T-helper 2 cell treated with Interferon-gamma antibody and Interleukin-4, amounts not matched to agents 100 ng/mL and 5 ng/mL, for 36 hours (primary cell): ENCODE results near the gene CIDEB. TPM values are rescaled to one million over a fixed set of nuclear protein-coding genes. Genes with fewer than 3 reads are reported as not detected.
"Not testable (repeated sequence)": the region's sequence is repeated elsewhere in the genome, so short reads cannot be mapped to it uniquely, and the experiment has no call there.

Source experiments
- intact Hi-C: fragments of 100-400 bp; cut with micrococcal nuclease; formaldehyde crosslinking; loops from one replicate; pipeline ENCODE4 v1.15.1; 2023
- total RNA-seq: library from RNA; stranded (reverse); gene quantifications from 2 replicates; pipeline ENCODE4 v1.2.3, GENCODE V29; 2022

The CIDEB gene
- total RNA-seq, 1 donor from 2014 or later, result 29.5 TPM

- intact Hi-C loops, result loop anchor here (5.0 to 10.0 kb wide), 4 partner anchors 33 to 343 kb away; partner anchors contain the start of genes DHRS1, NFATC4 and NOP9
These were observed 26.9 kb upstream of the CIDEB start, which contains the start of gene ADCY4 for GRCh38 chr14:24334431-24335291. Gene ADCY4, minus strand, starts transcription at chr14:24335071. Its CDS starts 419 bp downstream, at chr14:24334652.

- intact Hi-C loops, result loop anchor here (1.0 to 10.0 kb wide), 8 partner anchors 22 to 345 kb away; partner anchors contain the start of genes DHRS1, LTB4R, LTB4R2 and NFATC4
These were observed 24.7 kb upstream of the CIDEB start for GRCh38 chr14:24332268-24332993.

GRCh38 chr14:24331731-24332267, 24.0 kb upstream of the CIDEB start:
- intact Hi-C loops, result loop anchor here (1.0 to 10.0 kb wide), 8 partner anchors 21 to 346 kb away; partner anchors contain the start of genes DHRS1, LTB4R, LTB4R2 and NFATC4

GRCh38 chr14:24330973-24331674, 23.3 kb upstream of the CIDEB start:
- intact Hi-C loops, result loop anchor here (5.0 to 10.0 kb wide), 4 partner anchors 34 to 346 kb away; partner anchors contain the start of genes DHRS1, NFATC4 and NOP9

- intact Hi-C loops, result loop anchor here (5.0 to 10.0 kb wide), 4 partner anchors 32 to 348 kb away; partner anchors contain the start of genes DHRS1, NFATC4 and NOP9
These were observed 22.0 kb upstream of the CIDEB start for GRCh38 chr14:24329736-24330135.

- intact Hi-C loops, result no loop called here
These were observed 21.4 kb upstream of the CIDEB start for GRCh38 chr14:24329073-24329663.

- intact Hi-C loops, result not testable (repeated sequence)
These were observed 20.1 kb upstream of the CIDEB start for GRCh38 chr14:24327914-24328313.

- intact Hi-C loops, result no loop called here
These were observed 19.5 kb upstream of the CIDEB start for GRCh38 chr14:24327303-24327702.

- intact Hi-C loops, result no loop called here
These were observed 18.2 kb upstream of the CIDEB start for GRCh38 chr14:24325963-24326362.

- intact Hi-C loops, result no loop called here
These were observed 17.3 kb upstream of the CIDEB start for GRCh38 chr14:24325041-24325530.

GRCh38 chr14:24324024-24324423, 16.2 kb upstream of the CIDEB start:
- intact Hi-C loops, result no loop called here

GRCh38 chr14:24323341-24323740, 15.6 kb upstream of the CIDEB start:
- intact Hi-C loops, result no loop called here

GRCh38 chr14:24322672-24323071, 14.9 kb upstream of the CIDEB start:
- intact Hi-C loops, result no loop called here

- intact Hi-C loops, result no loop called here
These were observed 13.6 kb upstream of the CIDEB start for GRCh38 chr14:24321212-24321975.

- intact Hi-C loops, result no loop called here
These were observed 9.6 kb upstream of the CIDEB start for GRCh38 chr14:24317141-24317928.

- intact Hi-C loops, result no loop called here
These were observed 8.8 kb upstream of the CIDEB start for GRCh38 chr14:24316597-24316950.

- intact Hi-C loops, result no loop called here
These were observed 8.2 kb upstream of the CIDEB start for GRCh38 chr14:24315807-24316596.

- intact Hi-C loops, result no loop called here
These were observed 7.5 kb upstream of the CIDEB start for GRCh38 chr14:24315243-24315806.
